Measurements from ENCODE around the gene CROCC2. TPM values are rescaled to one million over a fixed set of nuclear protein-coding genes. Genes with fewer than 3 reads are reported as not detected.
A peak's percentile ranks its signal among the peaks of the same experiment; 100 is the strongest.

CROCC2 gene
- total RNA-seq, 2 donors from 2014 or later = not detected

GRCh38 chr2:241009601-241010530 lies 103.7 kb downstream of the CROCC2 start:
- DNase-seq = peak; percentile 44
- peak; percentile 71 to 85 for ATAC-seq
- intact Hi-C loops (cut with DNase I) = no loop called here

- intact Hi-C loops (cut with DNase I) = no loop called here
Observed at GRCh38 chr2:241010531-241011295, 104.6 kb downstream of the CROCC2 start.

GRCh38 chr2:241011296-241011600 lies 105.1 kb downstream of the CROCC2 start:
- ATAC-seq = no peak
- no peak for DNase-seq
- intact Hi-C loops (cut with DNase I) = no loop called here

More at GRCh38 chr2:241010531-241011295, 104.6 kb downstream of the CROCC2 start:
- DNase-seq = no peak
- ATAC-seq = no peak

- intact Hi-C loops (cut with DNase I) = no loop called here
- ATAC-seq = no peak
- DNase-seq = no peak
Observed at GRCh38 chr2:241011751-241012510, 105.8 kb downstream of the CROCC2 start.

GRCh38 chr2:241014224-241014623 lies 108.1 kb downstream of the CROCC2 start:
- ATAC-seq = no peak
- intact Hi-C loops (cut with DNase I) = no loop called here
- DNase-seq = no peak

GRCh38 chr2:241014764-241015163 lies 108.6 kb downstream of the CROCC2 start:
- ATAC-seq (no peak), DNase-seq (no peak)
- intact Hi-C loops (cut with DNase I) = no loop called here

GRCh38 chr2:241015439-241015838 lies 109.3 kb downstream of the CROCC2 start:
- intact Hi-C loops (cut with DNase I) = no loop called here
- no peak for ATAC-seq
- no peak for DNase-seq

- DNase-seq (no peak), ATAC-seq (no peak)
- intact Hi-C loops (cut with DNase I) = no loop called here
Observed at GRCh38 chr2:241017228-241017940, 111.2 kb downstream of the CROCC2 start.

GRCh38 chr2:241018051-241018891 lies 112.1 kb downstream of the CROCC2 start:
- intact Hi-C loops (cut with DNase I) = no loop called here
- no peak for DNase-seq
- no peak for ATAC-seq

- intact Hi-C loops (cut with DNase I) = no loop called here
- ATAC-seq = no peak
- no peak for DNase-seq
Observed at GRCh38 chr2:241019441-241020139, 113.5 kb downstream of the CROCC2 start.

GRCh38 chr2:241020201-241020600 lies 114.1 kb downstream of the CROCC2 start:
- no peak for ATAC-seq
- no peak for DNase-seq
- intact Hi-C loops (cut with DNase I) = no loop called here

GRCh38 chr2:241020629-241021190 lies 114.6 kb downstream of the CROCC2 start:
- no peak for DNase-seq
- intact Hi-C loops (cut with DNase I) = no loop called here
- ATAC-seq = no peak

GRCh38 chr2:241025639-241026038 lies 119.5 kb downstream of the CROCC2 start:
- ATAC-seq (no peak), DNase-seq (no peak)
- intact Hi-C loops (cut with DNase I) = no loop called here

GRCh38 chr2:241029599-241030332 lies 123.6 kb downstream of the CROCC2 start:
- intact Hi-C loops (cut with DNase I) = no loop called here
- ATAC-seq (no peak), DNase-seq (no peak)

- DNase-seq (no peak), ATAC-seq (no peak)
Observed at GRCh38 chr2:241030333-241030680, 124.2 kb downstream of the CROCC2 start.

GRCh38 chr2:241030883-241031282 lies 124.7 kb downstream of the CROCC2 start:
- DNase-seq (no peak), ATAC-seq (no peak)
- intact Hi-C loops (cut with DNase I) = no loop called here

More at GRCh38 chr2:241030333-241030680, 124.2 kb downstream of the CROCC2 start:
- intact Hi-C loops (cut with DNase I) = no loop called here
